Measurements from ENCODE around the gene NEURL1.

DNA sequence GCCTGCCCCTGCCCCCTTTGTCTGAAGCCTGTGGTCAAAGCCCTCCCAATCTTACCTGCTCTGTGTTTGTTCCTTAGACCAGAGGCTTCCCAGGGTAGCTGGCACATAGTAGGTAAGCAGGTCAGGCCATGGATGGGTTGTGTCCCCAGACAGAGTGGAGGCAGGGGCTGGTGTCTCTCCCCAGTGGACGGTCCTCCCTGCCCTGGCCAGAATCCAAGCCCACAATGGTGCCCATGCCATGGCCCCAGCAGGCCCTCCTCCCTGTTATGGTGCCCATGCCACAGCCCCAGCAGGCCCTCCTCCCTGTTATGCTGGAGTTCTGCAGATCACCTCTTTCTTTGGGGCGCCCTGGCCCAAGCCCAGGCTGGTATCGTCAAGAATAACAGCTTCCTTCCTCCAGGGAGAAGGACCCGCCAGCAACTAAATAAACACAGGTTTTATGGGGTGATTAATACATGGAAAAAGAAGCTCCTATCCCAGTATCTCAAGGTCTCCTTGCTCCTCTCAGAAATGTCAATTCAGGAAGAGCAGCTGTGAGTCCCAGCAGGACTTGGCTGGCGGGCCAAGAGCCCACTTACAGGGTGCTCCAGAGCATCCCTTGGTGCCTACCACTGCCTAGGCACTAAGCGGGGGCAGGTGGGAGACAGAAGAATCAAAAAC, 82.0 kb downstream of the NEURL1 start:
- TF ChIP-seq, protein P1, sequence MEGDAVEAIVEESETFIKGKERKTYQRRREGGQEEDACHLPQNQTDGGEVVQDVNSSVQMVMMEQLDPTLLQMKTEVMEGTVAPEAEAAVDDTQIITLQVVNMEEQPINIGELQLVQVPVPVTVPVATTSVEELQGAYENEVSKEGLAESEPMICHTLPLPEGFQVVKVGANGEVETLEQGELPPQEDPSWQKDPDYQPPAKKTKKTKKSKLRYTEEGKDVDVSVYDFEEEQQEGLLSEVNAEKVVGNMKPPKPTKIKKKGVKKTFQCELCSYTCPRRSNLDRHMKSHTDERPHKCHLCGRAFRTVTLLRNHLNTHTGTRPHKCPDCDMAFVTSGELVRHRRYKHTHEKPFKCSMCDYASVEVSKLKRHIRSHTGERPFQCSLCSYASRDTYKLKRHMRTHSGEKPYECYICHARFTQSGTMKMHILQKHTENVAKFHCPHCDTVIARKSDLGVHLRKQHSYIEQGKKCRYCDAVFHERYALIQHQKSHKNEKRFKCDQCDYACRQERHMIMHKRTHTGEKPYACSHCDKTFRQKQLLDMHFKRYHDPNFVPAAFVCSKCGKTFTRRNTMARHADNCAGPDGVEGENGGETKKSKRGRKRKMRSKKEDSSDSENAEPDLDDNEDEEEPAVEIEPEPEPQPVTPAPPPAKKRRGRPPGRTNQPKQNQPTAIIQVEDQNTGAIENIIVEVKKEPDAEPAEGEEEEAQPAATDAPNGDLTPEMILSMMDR (conservative IDR thresholded peaks at IDR 0.05): no peak
- no peak for TF ChIP-seq ZFX (IDR thresholded peaks at IDR 0.05)

All from C4-2B (cell line).